Measurements from ENCODE around the gene CCDC93. TPM values are rescaled to one million over a fixed set of nuclear protein-coding genes. Genes with fewer than 3 reads are reported as not detected.

Gene CCDC93
- total and polyA plus RNA-seq, 10 of the 15 experiments (the other 5 are each of a cell fraction or from before 2014, with no cell fraction given), result 3.6 to 27.2 (median 13.5) TPM

- no peaks in the 10 kb centered on the region for H3K4me1 ChIP-seq (ENCODE audit: control insufficient read depth, insufficient read depth, low read length)
- ChIA-PET POLR2A (no interaction called here), SMC1A (ENCODE audit: uncharacterized antibody, unreplicated experiment) (no interaction called here), CTCF (interaction anchor here (1.2 kb wide), 1 partner anchor 40 kb away, joined by 4 read pairs; no protein-coding TSS in a partner anchor), RAD21 (ENCODE audit: unreplicated experiment) (interaction anchor here (1.1 kb wide), 1 partner anchor 40 kb away, joined by 3 read pairs; no protein-coding TSS in a partner anchor)
- no peak for DNase-seq (ENCODE audit: low read depth, low spot score)
- no peaks in the 10 kb centered on the region for H4K20me1 ChIP-seq (ENCODE audit: control insufficient read depth, insufficient read depth)
- no peaks in the 10 kb centered on the region for H3K79me2 ChIP-seq (ENCODE audit: control insufficient read depth, insufficient read depth, low read length)
- in situ Hi-C loops (cut with MboI), result no loop called here
- intact Hi-C loops (cut with micrococcal nuclease; ENCODE audit: unreplicated experiment), result no loop called here
- H3K4me3 ChIP-seq, result no peak overlapping the region
- H3K36me3 ChIP-seq (ENCODE audit: control insufficient read depth in 2 of 2, insufficient read depth in 2 of 2, low read length in 1 of 2), result peaks cover 0 to under 1% of the 10 kb centered on the region in 2 experiments
- H3K9me3 ChIP-seq (replicated peaks; ENCODE audit: control insufficient read depth, insufficient read depth, low read length), result no peaks in the 10 kb centered on the region
- no peaks in the 10 kb centered on the region for H3K27me3 ChIP-seq (replicated peaks in 1 of 2; ENCODE audit: control insufficient read depth in 2 of 2, insufficient read depth in 2 of 2, low read length in 1 of 2)
- no peak overlapping the region for H3K27ac ChIP-seq (ENCODE audit: control insufficient read depth, insufficient read depth)
- WGBS (ENCODE audit: insufficient coverage, insufficient replicate concordance, low lambda C conversion rate, missing lambda C conversion rate), result 95% methylated on average over 1 of the region's 1 CpG
- FAIRE-seq, result no peak
- no peak overlapping the region for H3K4me2 ChIP-seq (ENCODE audit: control insufficient read depth, insufficient read depth)
- no TSS peak for BruUV-seq (replicated peaks)
- no peak overlapping the region for H3K9ac ChIP-seq (ENCODE audit: control insufficient read depth, insufficient read depth, low read length)
- no peak overlapping the region for H2AFZ ChIP-seq (ENCODE audit: control insufficient read depth, low read depth, low read length)
- no peak for ATAC-seq
- TF ChIP-seq HDAC6 (IDR thresholded peaks at IDR 0.05; ENCODE audit: unreplicated experiment), result no peak
- TF ChIP-seq SRF (IDR thresholded peaks at IDR 0.05; ENCODE audit: low read depth in 2 of 2, low read length in 2 of 2), result no peak
- TF ChIP-seq ETV6 (conservative IDR thresholded peaks at IDR 0.05 in 1 of 2, IDR thresholded peaks at IDR 0.05 in 1 of 2; ENCODE audit: borderline replicate concordance in 1 of 2, low read depth in 1 of 2), result no peak
- no peak for TF ChIP-seq TCF7 (IDR thresholded peaks at IDR 0.05; ENCODE audit: borderline replicate concordance)
- no peak for TF ChIP-seq POLR2A (IDR thresholded peaks at IDR 0.05; ENCODE audit: low read depth, low read length)
- no peak for TF ChIP-seq USF1 (IDR thresholded peaks at IDR 0.05; ENCODE audit: borderline replicate concordance, extremely low read length, insufficient read depth, low read depth, low read length)
- TF ChIP-seq NR2C2 (IDR thresholded peaks at IDR 0.05; ENCODE audit: borderline replicate concordance, control insufficient read depth, insufficient read length, low read depth), result no peak
- no peak for TF ChIP-seq WRNIP1 (IDR thresholded peaks at IDR 0.05; ENCODE audit: borderline replicate concordance, low read depth, low read length)
- no peak for TF ChIP-seq E2F8 (IDR thresholded peaks at IDR 0.05; ENCODE audit: low read depth, partially characterized antibody)
- no peak for TF ChIP-seq REST (IDR thresholded peaks at IDR 0.05; ENCODE audit: low read depth, low read length)
- no peak for TF ChIP-seq BMI1 (IDR thresholded peaks at IDR 0.05; ENCODE audit: borderline replicate concordance)
- TF ChIP-seq MLLT1 (IDR thresholded peaks at IDR 0.05), result no peak
- TF ChIP-seq EED (IDR thresholded peaks at IDR 0.05; ENCODE audit: low read depth), result no peak
- TF ChIP-seq KAT2A (conservative IDR thresholded peaks at IDR 0.05; ENCODE audit: control insufficient read depth, low read depth, low read length), result no peak
- no peak for TF ChIP-seq CREM (IDR thresholded peaks at IDR 0.05; ENCODE audit: low read depth)
- TF ChIP-seq BRCA1 (IDR thresholded peaks at IDR 0.05; ENCODE audit: low read depth, low read length), result no peak
Observed at GRCh38 chr2:117963446-117963845, 50.4 kb downstream of the CCDC93 start.

Measured in GM12878 (cell line).